Putamen (tissue), 1 donor: Measurements from ENCODE around the gene LGR6.
"Not testable (repeated sequence)": the region's sequence is repeated elsewhere in the genome, so short reads cannot be mapped to it uniquely, and the experiment has no call there.

Source experiments
- DNase-seq: peaks from one replicate; pipeline ENCODE4 v3.0.0-alpha.2; 2016; ENCODE audit warnings: low spot score

Gene LGR6

DNA sequence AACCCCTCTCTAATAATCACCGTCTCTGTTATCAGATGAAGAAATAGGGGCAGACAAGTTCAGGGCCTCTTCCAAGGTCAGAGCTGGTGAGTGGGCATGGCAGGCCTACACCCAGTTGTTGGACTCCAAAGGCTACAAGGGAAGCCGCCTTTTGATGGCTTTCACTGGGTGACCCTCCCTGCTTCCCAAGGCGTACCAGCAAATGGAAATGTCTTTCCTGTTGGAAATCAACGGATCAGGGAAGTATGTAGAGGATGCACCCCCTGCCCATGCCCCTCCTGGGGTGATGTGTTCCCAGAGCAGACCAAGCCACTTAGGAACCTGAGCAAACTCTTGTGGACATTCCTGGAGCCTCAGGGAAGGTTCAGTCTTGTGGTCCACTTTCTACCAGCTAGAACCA lies 47.4 kb downstream of the LGR6 start:
- DNase-seq = no peak

DNA sequence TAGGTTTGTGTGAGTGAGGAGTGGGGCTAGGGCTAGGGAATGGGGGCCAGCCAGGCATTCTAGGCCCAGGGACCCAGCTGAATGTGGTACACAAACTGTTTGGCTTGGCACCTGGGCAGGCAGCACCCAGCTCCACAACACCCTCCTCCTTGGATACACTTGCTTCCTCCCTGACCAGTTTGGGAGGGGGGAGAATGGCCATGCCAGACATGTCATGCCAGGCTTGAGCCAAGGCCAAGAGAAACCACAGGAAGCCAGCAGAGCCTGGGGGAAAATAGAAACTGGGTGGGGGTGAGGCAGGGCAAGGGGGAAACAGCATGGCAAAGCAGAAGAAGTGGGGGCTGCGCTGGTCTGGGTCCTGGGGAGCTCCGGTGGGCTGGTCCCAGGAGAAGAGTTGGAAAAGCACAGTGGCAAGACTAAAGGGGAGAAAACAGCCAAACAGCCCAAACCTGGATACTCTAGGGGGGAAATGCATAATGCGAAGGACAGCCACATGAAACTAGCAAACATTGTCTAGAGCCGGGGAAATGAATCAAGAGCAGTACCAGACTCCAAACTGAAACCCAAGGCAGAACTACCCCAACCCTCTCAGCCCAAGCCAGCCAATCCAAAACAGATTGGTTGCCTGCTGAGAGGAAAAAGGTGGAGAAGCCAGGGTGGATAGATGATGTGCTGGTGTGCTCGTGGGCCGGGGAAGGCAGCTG lies 47.9 kb downstream of the LGR6 start:
- no peak for DNase-seq

GRCh38 chr1:202242080-202242419 lies 48.5 kb downstream of the LGR6 start:
- no peak for DNase-seq

GRCh38 chr1:202243006-202243405 lies 49.4 kb downstream of the LGR6 start:
- no peak for DNase-seq

- DNase-seq = no peak
These were observed 51.3 kb downstream of the LGR6 start for GRCh38 chr1:202244841-202245261.

- DNase-seq = no peak
These were observed 51.8 kb downstream of the LGR6 start for GRCh38 chr1:202245391-202245790.

DNA sequence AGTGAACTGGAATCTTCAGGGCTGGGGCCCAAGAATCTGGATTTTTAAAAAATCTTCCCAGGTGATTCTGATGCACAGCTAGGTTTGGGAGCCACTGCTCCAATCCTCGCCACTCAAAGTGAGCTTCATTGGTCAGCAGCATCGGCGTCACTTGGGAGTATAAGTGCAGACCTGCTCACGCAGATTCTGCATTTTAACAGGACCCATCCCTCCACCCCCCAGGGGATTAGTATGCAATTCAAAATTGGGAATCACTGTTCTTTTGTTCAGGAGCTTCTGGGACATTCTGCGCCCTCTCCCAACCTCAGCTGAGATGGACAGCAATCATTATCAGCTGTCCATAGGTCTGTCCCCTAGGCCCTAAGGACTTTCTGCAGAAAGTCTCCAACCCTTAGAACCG lies 53.5 kb downstream of the LGR6 start:
- DNase-seq = no peak

DNA sequence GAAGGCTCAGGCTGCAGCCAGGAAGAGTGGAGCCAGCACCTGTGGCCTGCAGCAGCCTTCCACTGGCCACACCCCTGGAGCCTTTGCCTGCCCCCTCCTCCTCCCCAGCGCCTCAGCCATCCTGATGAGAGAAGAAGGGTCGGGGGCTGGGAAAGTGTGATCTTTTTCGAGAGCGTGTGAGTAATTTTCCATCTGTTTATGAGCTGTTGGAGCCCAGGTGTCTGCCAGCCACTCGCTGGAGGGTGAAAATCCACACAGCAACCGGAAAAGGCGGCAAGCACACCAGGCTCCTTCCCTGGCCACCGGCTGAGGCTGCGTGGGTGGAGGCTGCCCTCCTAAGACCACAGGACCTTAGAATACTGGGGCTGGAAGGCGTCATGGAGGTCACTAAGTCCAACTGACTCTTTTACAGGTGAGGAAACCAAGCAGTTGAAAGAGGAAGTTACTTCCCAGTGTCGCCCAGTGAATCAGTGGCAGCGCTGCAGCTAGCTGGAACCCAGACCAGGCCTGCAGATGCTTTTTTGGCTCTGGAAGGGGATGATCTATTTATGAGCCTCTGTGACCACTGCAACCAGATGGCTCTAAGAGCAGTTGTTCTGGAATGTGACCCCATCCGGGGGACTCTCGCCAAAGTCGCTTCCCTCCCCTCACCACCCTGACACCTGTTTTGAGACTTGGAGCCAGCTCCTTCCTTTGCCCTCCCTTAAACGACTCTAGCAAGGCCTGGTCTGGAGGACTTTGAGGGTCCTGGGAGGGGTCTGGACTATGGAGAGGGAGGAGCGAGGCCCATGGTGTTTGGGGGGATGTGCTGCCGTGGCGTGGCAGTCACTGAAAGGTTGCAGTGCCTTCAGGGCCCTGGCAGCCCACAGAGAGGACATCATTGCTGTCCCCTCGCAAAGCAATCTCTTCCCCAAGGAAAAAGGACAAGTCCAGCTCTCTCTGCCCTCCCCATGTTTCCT lies 54.5 kb downstream of the LGR6 start:
- no peak for DNase-seq

DNA sequence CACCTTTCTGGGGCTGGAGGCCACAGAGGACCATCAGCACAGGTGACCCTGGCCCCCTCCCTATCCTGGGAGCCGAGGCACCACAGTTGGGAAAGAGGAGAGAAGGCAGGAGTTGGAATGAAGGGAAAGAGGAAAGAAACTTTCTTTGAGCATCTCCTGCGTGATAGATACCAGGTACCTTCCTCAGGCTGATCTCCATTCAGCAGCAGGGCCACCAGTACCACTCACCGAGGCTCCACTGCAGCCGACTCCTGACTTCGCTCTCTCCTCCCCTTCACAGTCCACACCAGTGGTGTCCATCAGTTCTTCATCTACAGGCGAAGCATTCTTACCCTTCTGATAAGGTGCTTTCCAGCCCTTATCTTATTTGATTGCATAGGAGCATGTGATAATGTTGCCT lies 55.3 kb downstream of the LGR6 start:
- no peak for DNase-seq

GRCh38 chr1:202249436-202249835 lies 55.8 kb downstream of the LGR6 start:
- DNase-seq = no peak

DNA sequence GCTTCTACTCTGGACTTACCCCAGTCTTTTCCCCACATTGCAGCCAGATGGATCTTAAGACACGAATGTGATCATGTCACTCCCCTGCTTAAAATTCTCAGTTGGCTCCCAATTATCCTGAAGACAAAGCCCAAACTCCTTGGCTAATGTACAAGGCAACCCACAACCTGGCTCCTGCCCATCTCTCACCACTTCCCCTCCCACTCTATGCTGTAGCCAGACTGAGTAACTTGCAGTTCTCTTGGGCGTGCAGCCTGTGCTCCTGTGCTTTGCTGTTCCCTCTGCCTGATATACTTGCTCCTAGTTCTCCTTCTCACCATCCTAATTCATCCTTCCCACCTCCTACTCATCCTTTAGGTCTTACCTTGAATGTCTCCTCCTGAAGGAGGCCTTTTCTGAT lies 56.2 kb downstream of the LGR6 start:
- peak; percentile 63 for DNase-seq

- no peak for DNase-seq
These were observed 57.4 kb downstream of the LGR6 start for GRCh38 chr1:202250982-202251381.

GRCh38 chr1:202251424-202252256 lies 58.0 kb downstream of the LGR6 start:
- no peak for DNase-seq

GRCh38 chr1:202252271-202252670 lies 58.7 kb downstream of the LGR6 start:
- no peak for DNase-seq

DNA sequence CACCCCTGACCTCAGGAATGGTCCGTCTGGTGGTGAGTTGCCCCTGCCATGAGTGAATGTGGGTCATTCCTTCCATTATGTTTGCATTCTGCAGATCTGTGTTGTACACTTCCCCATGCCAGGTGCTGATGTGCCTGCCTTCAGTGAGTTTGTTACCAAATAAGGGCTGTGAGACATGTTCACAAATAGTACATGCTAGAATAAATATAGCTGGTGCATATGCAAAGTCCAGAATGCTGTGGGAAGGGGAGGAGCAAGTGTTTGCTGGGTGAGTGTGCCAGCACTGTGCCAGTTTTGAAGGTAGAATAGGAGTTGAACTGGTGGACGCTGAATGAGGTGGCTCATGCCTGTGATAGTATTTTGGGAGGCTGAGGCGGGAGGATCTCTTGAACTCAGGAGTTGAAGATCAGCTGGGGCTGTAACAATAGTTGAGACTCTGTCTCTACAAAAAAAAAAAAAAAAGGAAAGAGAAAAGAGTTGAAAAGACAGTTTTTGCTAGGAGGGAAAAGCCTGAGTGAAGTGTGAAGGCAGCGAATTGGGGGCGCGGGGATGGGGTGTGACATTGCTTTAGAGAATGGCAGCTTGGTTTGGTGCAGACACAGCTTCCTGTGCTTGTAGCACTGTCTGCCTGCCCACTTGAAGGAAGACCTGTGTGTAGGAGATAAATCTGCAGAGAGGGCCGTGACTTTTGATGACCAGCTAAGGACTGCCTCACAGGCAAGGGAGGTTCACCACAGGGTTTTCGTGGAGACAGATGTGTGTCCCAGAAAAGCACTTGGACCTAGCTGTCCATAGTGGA lies 61.1 kb downstream of the LGR6 start:
- DNase-seq = no peak

DNA sequence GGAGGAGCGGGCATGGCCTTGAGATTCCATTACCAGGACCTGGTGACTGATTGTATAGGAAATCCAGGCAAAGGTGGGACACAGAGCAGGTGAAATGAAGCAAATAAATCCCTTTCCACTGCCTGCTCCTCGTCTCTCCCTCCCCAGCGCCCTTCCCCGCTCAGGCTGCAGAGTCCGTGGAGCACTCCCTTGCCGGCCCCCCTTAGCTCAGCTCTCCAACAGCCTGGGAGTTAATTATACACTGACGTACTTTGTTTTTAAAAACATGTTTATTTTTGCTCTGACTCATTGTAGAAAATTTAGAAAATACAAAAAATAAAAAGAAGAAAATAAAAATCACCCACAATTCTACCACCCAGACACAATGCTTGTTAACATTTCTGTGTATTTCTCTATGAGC lies 61.7 kb downstream of the LGR6 start:
- no peak for DNase-seq

DNA sequence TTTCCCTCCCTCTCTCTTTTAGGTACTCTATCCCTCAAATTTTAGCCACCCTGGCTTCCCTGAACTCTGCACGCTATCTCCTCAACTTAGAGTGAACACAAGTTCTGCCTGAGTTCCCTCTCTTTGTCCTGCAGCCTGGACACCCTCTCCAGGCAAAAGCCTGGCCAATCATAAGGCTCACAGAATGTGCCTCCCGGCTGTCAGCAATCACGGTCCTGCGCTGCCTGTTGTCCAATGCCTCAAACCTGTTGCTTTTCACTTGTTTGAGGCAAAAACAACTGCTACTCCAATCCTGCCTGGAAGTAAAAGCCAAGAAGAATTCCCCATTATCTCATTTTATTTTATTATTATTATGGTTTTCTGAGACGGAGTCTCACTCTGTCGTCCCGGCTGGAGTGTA lies 66.1 kb downstream of the LGR6 start:
- no peak for DNase-seq

DNA sequence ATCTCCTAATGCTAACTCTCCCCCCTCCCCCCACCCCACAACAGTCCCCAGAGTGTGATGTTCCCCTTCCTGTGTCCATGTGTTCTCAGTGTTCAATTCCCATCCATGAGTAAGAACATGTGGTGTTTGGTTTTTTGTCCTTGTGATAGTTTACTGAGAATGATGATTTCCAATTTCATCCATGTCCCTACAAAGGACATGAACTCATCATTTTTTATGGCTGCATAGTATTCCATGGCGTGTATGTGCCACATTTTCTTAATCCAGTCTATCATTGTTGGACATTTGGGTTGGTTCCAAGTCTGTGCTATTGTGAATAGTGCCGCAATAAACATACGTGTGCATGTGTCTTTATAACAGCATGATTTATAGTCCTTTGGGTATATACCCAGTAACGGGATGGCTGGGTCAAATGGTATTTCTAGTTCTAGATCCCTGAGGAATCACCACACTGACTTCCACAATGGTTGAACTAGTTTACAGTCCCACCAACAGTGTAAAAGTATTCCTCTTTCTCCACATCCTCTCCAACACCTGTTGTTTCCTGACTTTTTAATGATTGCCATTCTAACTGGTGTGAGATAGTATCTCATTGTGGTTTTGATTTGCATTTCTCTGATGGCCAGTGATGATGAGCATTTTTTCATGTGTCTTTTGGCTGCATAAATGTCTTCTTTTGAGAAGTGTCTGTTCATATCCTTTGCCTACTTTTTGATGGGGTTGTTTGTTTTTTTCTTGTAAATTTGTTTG lies 67.8 kb downstream of the LGR6 start:
- DNase-seq = not testable (repeated sequence)

GRCh38 chr1:202263628-202264027 lies 70.0 kb downstream of the LGR6 start:
- no peak for DNase-seq

DNA sequence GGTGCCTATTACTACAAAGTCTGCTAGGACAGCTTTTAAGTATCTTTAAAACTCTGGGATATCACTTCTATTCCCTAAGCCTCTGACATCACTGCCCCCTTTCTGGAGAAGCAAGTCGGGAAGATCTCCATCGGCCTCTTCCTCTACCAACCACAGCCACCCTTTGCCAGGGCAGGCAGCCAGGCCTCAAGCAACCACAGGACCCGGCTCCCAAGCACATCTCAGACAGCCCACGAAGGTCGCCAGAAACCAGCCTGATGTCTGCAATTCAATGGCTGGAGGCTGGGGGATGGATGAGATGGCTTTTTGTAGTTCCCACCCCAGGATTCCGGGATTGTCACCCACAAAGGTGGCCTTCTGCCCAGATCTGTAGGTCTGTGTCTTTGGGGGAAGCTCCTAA lies 70.7 kb downstream of the LGR6 start:
- no peak for DNase-seq

DNA sequence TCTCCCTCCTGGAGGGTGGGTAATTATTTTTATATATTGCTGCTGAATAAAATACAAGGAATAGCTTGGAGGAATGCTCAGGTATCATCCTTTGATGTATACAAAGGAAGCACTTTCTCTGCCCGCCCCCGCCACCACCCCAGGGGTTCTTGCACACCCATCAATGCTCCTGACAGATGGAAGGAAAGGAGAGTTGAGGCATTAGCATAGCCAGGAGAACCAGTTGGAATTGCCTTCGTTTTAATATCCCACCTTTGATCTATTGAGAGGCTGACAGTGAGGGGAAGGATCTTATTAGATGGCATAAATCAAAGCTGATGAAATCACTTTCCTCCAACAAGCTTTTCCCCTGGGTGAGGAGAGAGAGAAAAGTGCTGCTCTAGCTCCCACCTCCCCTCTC lies 71.1 kb downstream of the LGR6 start:
- no peak for DNase-seq
